K562 (cell line): ENCODE data around the gene CLCNKB. TPM values are rescaled to one million over a fixed set of nuclear protein-coding genes. Genes with fewer than 3 reads are reported as not detected.

Experiments used
- ATAC-seq: fragments of 200-7000 bp; cut with Tn5 transposase; 3 replicates; pipeline ENCODE4 v1.9.1; 2020; ENCODE audit warnings: moderate library complexity
- BruUV-seq: library from RNA; stranded (reverse); fragments of 400-500 nt; replicated peaks from 2 replicates; lab custom pipeline; 2021; lab: Mats Ljungman, UMichigan
- CTCF ChIA-PET: fragments of 300-600 bp; formaldehyde crosslinking; extraction: SDS; loops from one replicate; lab custom pipeline; 2021; ENCODE audit warnings: low intra/inter-chr PET ratio; lab: Yijun Ruan, JAX
- POLR2A ChIA-PET: fragments of 300-600, 350-650 bp; sonication (Branson Sonifier 250); formaldehyde crosslinking; extraction: SDS; loops from one replicate; lab custom pipeline; 2021; ENCODE audit warnings: antibody characterized with exemption, inconsistent platforms; lab: Yijun Ruan, JAX
- DNase-seq, 4 experiments: peaks; one replicate each; pipeline versions ENCODE4 v3.0.0 to v3.0.0-alpha.2; 2011 to 2018; ENCODE audit warnings: low spot score in 3 of 4, mixed read lengths in 3 of 4; ENCODE audit errors: extremely low read depth in 1 of 4
- FAIRE-seq: peaks from 2 replicates; lab custom pipeline; 2011; peaks lifted over from hg19 to GRCh38; lab: Jason Lieb, UNC
- H2AFZ ChIP-seq: 2 replicates; pipeline ENCODE4 v1.6.0; 2011; ENCODE audit warnings: low read depth, low read length, control low read depth, inconsistent platforms
- H3K27ac ChIP-seq: fragments of 200-600 bp; 3 replicates; pipeline ENCODE4 v1.8.0; 2011; ENCODE audit warnings: low read depth, mild to moderate bottlenecking, control low read depth, inconsistent platforms, low read length, moderate library complexity, mixed read lengths; ENCODE audit errors: extremely low read depth
- H3K27me3 ChIP-seq, 2 experiments: fragments of 300-600 bp in 1 of 2; 2 replicates in 1 of 2; 3 replicates in 1 of 2; pipeline versions ENCODE4 v1.6.0 to v1.8.0; 2011; ENCODE audit warnings: inconsistent platforms in 2 of 2, low read length in 2 of 2, mild to moderate bottlenecking in 1 of 2, mixed read lengths in 1 of 2, moderate library complexity in 1 of 2; ENCODE audit not compliant: control insufficient read depth in 2 of 2, insufficient read depth in 2 of 2
- H3K36me3 ChIP-seq: fragments of 300-600 bp; 3 replicates; pipeline ENCODE4 v1.8.0; 2011; ENCODE audit warnings: mild to moderate bottlenecking, low read length, inconsistent platforms; ENCODE audit not compliant: control insufficient read depth, insufficient read depth
- H3K4me1 ChIP-seq, 2 experiments: fragments of 200-600 bp in 1 of 2; replicated peaks in 1 of 2; 2 replicates in 1 of 2; 3 replicates in 1 of 2; pipeline versions ENCODE4 v1.5.1 to v1.8.0; 2011; ENCODE audit warnings: inconsistent platforms in 2 of 2, low read length in 2 of 2, mild to moderate bottlenecking in 1 of 2, mixed read lengths in 1 of 2, moderate library complexity in 1 of 2; ENCODE audit not compliant: control insufficient read depth in 2 of 2, insufficient read depth in 2 of 2
- H3K4me2 ChIP-seq: 2 replicates; pipeline ENCODE4 v1.6.1; 2011; ENCODE audit warnings: low read length, control low read depth, inconsistent platforms, mixed read lengths; ENCODE audit not compliant: insufficient read depth
- H3K4me3 ChIP-seq: fragments of 200-600 bp; sonication (generic), shearing (Covaris generic); 2 replicates; pipeline ENCODE4 v1.5.1; 2016; ENCODE audit warnings: control low read depth, inconsistent platforms
- H3K79me2 ChIP-seq: fragments of 200-600 bp; 3 replicates; pipeline ENCODE4 v1.8.0; 2011; ENCODE audit warnings: low read length, inconsistent platforms; ENCODE audit not compliant: control insufficient read depth, insufficient read depth
- H3K9ac ChIP-seq, 2 experiments: 2 replicates each; pipeline versions ENCODE4 v1.6.0 to v1.6.1; 2011; ENCODE audit warnings: low read depth in 2 of 2, low read length in 2 of 2, control low read depth in 1 of 2, inconsistent platforms in 1 of 2, mild to moderate bottlenecking in 1 of 2, mixed read lengths in 1 of 2; ENCODE audit not compliant: insufficient read depth in 1 of 2
- H3K9me1 ChIP-seq: one replicate; pipeline ENCODE4 v1.6.0; 2011; ENCODE audit warnings: inconsistent platforms, mild to moderate bottlenecking, low read length, moderate library complexity; ENCODE audit not compliant: control insufficient read depth, insufficient read depth
- H3K9me3 ChIP-seq: replicated peaks from 2 replicates; pipeline ENCODE4 v1.5.1; 2011; ENCODE audit warnings: low read depth, low read length, inconsistent platforms; ENCODE audit not compliant: control insufficient read depth, insufficient read depth
- H4K20me1 ChIP-seq: replicated peaks from 2 replicates; pipeline ENCODE4 v1.6.1; 2011; ENCODE audit warnings: low read length, inconsistent platforms, mixed read lengths; ENCODE audit not compliant: control insufficient read depth, insufficient read depth
- BCOR ChIP-seq: fragments of 450-650 bp; IDR thresholded peaks from 2 replicates; pipeline ENCODE4 v1.6.1; 2016
- E2F3 ChIP-seq: fragments of 250-450 bp; sonication (Bioruptor Pico); IDR thresholded peaks from 2 replicates; pipeline ENCODE4 v1.4.0; 2020; ENCODE audit warnings: mild to moderate bottlenecking
- ETS2 ChIP-seq: IDR thresholded peaks from 2 replicates; pipeline ENCODE4 v1.6.1; 2016; ENCODE audit warnings: borderline replicate concordance, missing genetic modification characterization, mild to moderate bottlenecking, moderate library complexity, missing compliant biosample characterization; ENCODE audit not compliant: poor library complexity, severe bottlenecking
- IRF1 ChIP-seq: sonication (generic); formaldehyde crosslinking; IDR thresholded peaks from 2 replicates; pipeline ENCODE4 v1.8.0; 2022; ENCODE audit warnings: missing genetic modification reagents, mild to moderate bottlenecking, borderline replicate concordance
- MAX ChIP-seq: sonication (generic); formaldehyde crosslinking; IDR thresholded peaks from 2 replicates; pipeline ENCODE4 v1.9.0; 2022; ENCODE audit warnings: mild to moderate bottlenecking, missing genetic modification reagents
- NR2C1 ChIP-seq, 2 experiments: fragments of 450-650 bp; IDR thresholded peaks; 2 replicates each; pipeline ENCODE4 v1.6.1; 2017; ENCODE audit warnings: mild to moderate bottlenecking in 2 of 2, antibody characterized with exemption in 1 of 2, inconsistent platforms in 1 of 2, missing compliant biosample characterization in 1 of 2, missing genetic modification characterization in 1 of 2
- NR2C2 ChIP-seq, 2 experiments: fragments of 200-800 bp in 1 of 2; sonication (Bioruptor generic) in 1 of 2; sonication (generic) in 1 of 2; formaldehyde crosslinking in 1 of 2; IDR thresholded peaks; 2 replicates each; pipeline versions ENCODE4 v1.6.1 to v1.8.0; 2016 to 2022; ENCODE audit warnings: mild to moderate bottlenecking in 1 of 2, missing compliant biosample characterization in 1 of 2, missing genetic modification characterization in 1 of 2, missing genetic modification reagents in 1 of 2
- PATZ1 ChIP-seq: fragments of 250-450 bp; sonication (Bioruptor Pico); IDR thresholded peaks from 2 replicates; pipeline ENCODE4 v1.5.0; 2020; ENCODE audit warnings: mild to moderate bottlenecking, borderline replicate concordance
- PHF20 ChIP-seq: fragments of 450-650 bp; IDR thresholded peaks from 2 replicates; pipeline ENCODE4 v1.6.1; 2018; ENCODE audit not compliant: partially characterized antibody
- PTBP1 ChIP-seq: fragments of 200-400 bp; formaldehyde crosslinking; IDR thresholded peaks from 2 replicates; pipeline ENCODE4 v1.6.1; 2017; ENCODE audit warnings: low read depth, low read length
- SMARCE1 ChIP-seq: fragments of 450-650 bp; IDR thresholded peaks from 2 replicates; pipeline ENCODE4 v1.7.1; 2016; ENCODE audit warnings: mild to moderate bottlenecking
- SMC3 ChIP-seq: conservative IDR thresholded peaks from 2 replicates; pipeline ENCODE4 v1.6.1; 2011; ENCODE audit warnings: low read depth, low read length, improper control_type of control experiment; ENCODE audit not compliant: insufficient read depth
- VEZF1 ChIP-seq: fragments of 200-800 bp; sonication (Bioruptor generic); IDR thresholded peaks from 2 replicates; pipeline ENCODE4 v1.6.1; 2017; ENCODE audit warnings: missing genetic modification characterization, missing compliant biosample characterization
- ZNF431 ChIP-seq: sonication (generic); formaldehyde crosslinking; IDR thresholded peaks from 2 replicates; pipeline ENCODE4 v1.8.0; 2022; ENCODE audit warnings: mild to moderate bottlenecking, missing genetic modification reagents
- ZNF444 ChIP-seq: fragments of 250-450 bp; sonication (Bioruptor Pico); IDR thresholded peaks from 2 replicates; pipeline ENCODE4 v1.4.0; 2020; ENCODE audit warnings: mild to moderate bottlenecking, moderate library complexity
- ZNF668 ChIP-seq: fragments of 250-450 bp; sonication (Bioruptor Pico); IDR thresholded peaks from 2 replicates; pipeline ENCODE4 v1.8.0; 2022; ENCODE audit warnings: mild to moderate bottlenecking, inconsistent platforms
- ZSCAN29 ChIP-seq: fragments of 450-650 bp; IDR thresholded peaks from 2 replicates; pipeline ENCODE4 v1.6.1; 2017
- WGBS: fragments of 100-300 bp; shearing (Covaris generic); methylation state at CpG from one replicate; pipeline ENCODE4 v1.1.6; 2016; ENCODE audit warnings: low coverage, mixed read lengths; ENCODE audit not compliant: insufficient coverage; ENCODE audit errors: missing lambda C conversion rate; 5-methylcytosine and 5-hydroxymethylcytosine counted together
- in situ Hi-C: fragments of 300-500 bp; cut with MboI; formaldehyde crosslinking; loops from 4 replicates; pipeline ENCODE4 v1.15.0; 2018; ENCODE audit warnings: inconsistent platforms, mixed read lengths
- intact Hi-C: fragments of 100-400 bp; cut with micrococcal nuclease; formaldehyde crosslinking; loops from 2 replicates; pipeline ENCODE4 v1.14.2; 2022
- polyA plus RNA-seq, 8 experiments: library from polyadenylated mRNA; depleted of rRNA in 4 of 8; stranded (reverse) in 5 of 8; unstranded in 3 of 8; fragments of >200 nt; fragmentation: Nextera tagmentation in 2 of 8; fragmentation: Illumina TruSeq in 1 of 8; extraction: Ambion mirVana in 2 of 8; extraction: Trizol in 1 of 8; gene quantifications; 2 replicates each; pipeline versions ENCODE4 v1.2.1 to v1.2.3, GENCODE V29; 2011 to 2014; ENCODE audit warnings: inconsistent platforms in 1 of 8, missing spikeins in 1 of 8
- total RNA-seq, 7 experiments: library from RNA; depleted of rRNA in 6 of 7; stranded (reverse); fragments of >200 nt in 6 of 7; fragmentation: Illumina TruSeq in 2 of 7; extraction: Trizol in 2 of 7; gene quantifications; 2 replicates each; pipeline versions ENCODE4 v1.2.1 to v1.2.3, GENCODE V29; 2011 to 2021; ENCODE audit warnings: low replicate concordance in 1 of 7

CLCNKB gene
- total and polyA plus RNA-seq, 9 of the 15 experiments (the other 6 are each of a cell fraction or from before 2014, with no cell fraction given): 0.08 to 1.7 (median 0.64) TPM

GRCh38 chr1:16013220-16013907, 30.2 kb upstream of the CLCNKB start:
- Histone ChIP-seq H2AFZ (peak overlapping the region; percentile 88), H3K27me3 (no peaks in the 10 kb centered on the region), H3K9me3 (no peaks in the 10 kb centered on the region), H3K9me1 (no peaks in the 10 kb centered on the region), H3K4me2 (peak overlapping the region; percentile 76), H3K36me3 (no peaks in the 10 kb centered on the region), H3K27ac (peak overlapping the region; percentile 79), H3K4me1 (peaks cover 40 to 67% of the 10 kb centered on the region in 2 experiments), H4K20me1 (no peaks in the 10 kb centered on the region), H3K79me2 (no peaks in the 10 kb centered on the region), H3K4me3 (peak overlapping the region; percentile 45), H3K9ac (peak overlapping the region; percentile 66 to 90)
- ChIA-PET CTCF (interaction anchor here (0.6 to 0.8 kb wide), 2 partner anchors 19 to 42 kb away, joined by 3 to 4 read pairs; no protein-coding TSS in a partner anchor), POLR2A (interaction anchor here (0.7 to 1.2 kb wide), 2 partner anchors 13 to 56 kb away, joined by 3 to 6 read pairs; no protein-coding TSS in a partner anchor)
- DNase-seq: peak; percentile 94 to 95 (median 94)
- in situ Hi-C loops: loop anchor here (5.0 to 10.0 kb wide), 2 partner anchors 51 to 179 kb away; no protein-coding TSS in a partner anchor
- intact Hi-C loops: loop anchor here (1.0 kb wide), 1 partner anchor 19 kb away; no protein-coding TSS in a partner anchor
- FAIRE-seq: peak; percentile 75
- BruUV-seq: TSS peak; percentile 62
- WGBS: 12% methylated on average over 17 of the region's 28 CpGs
- peak; percentile 79 for ATAC-seq
- TF ChIP-seq ZNF444 (CRISPR knock-in tag): no peak
- 0 out of 2 replicates have a peak, but pooled peaks have one; percentile 48 for TF ChIP-seq NR2C1 (IDR thresholded peaks at IDR 0.05)
- TF ChIP-seq NR2C1 (tag; IDR thresholded peaks at IDR 0.05): peak; percentile 60; the same call in 1 of the 2 replicates
- no peak for TF ChIP-seq PATZ1 (CRISPR knock-in tag)
- no peak for TF ChIP-seq ZSCAN29
- TF ChIP-seq VEZF1 (CRISPR knock-in tag): peak; percentile 94
- no peak for TF ChIP-seq ZNF431
- no peak for TF ChIP-seq PHF20
- no peak; the same call in 1 of the 2 replicates for TF ChIP-seq MAX
- TF ChIP-seq IRF1 (CRISPR knock-in tag): no peak
- no peak for TF ChIP-seq ZNF668 (CRISPR knock-in tag)
- no peak for TF ChIP-seq NR2C2 (CRISPR knock-in tag; IDR thresholded peaks at IDR 0.05)
- peak; percentile 61; the same call in 1 of the 2 replicates for TF ChIP-seq NR2C2 (tag; IDR thresholded peaks at IDR 0.05)
- TF ChIP-seq E2F3: no peak
- no peak for TF ChIP-seq ETS2 (tag)
- TF ChIP-seq SMC3: no peak
- peak; percentile 96 for TF ChIP-seq BCOR
- TF ChIP-seq SMARCE1: peak; percentile 91
- TF ChIP-seq PTBP1: peak; percentile 93; the same call in 1 of the 2 replicates
